ENCODE data around the gene VWDE.

The VWDE gene

GRCh38 chr7:12281038-12281437 lies 122.6 kb downstream of the VWDE start:
- DNase-seq = no peak

All from NCI-H526 (cell line).